Sigmoid colon (tissue), 4 donors: ENCODE data around the gene FAM227A.

Source experiments
- CTCF ChIP-seq, 4 experiments: fragments of 450-650 bp in 3 of 4; fragments of 200-600 bp in 1 of 4; IDR thresholded peaks; one replicate each; pipeline ENCODE4 v1.5.1; 2016 to 2019; ENCODE audit warnings: antibody characterized with exemption in 4 of 4, mild to moderate bottlenecking in 3 of 4, moderate library complexity in 2 of 4
- EP300 ChIP-seq, 4 donors: sonication (generic); formaldehyde crosslinking; IDR thresholded peaks; one replicate each; pipeline ENCODE4 v1.6.1; 2017; ENCODE audit warnings: antibody characterized with exemption in 4 of 4

- TF ChIP-seq CTCF (IDR thresholded peaks at IDR 0.05) = no peak
- TF ChIP-seq EP300 (IDR thresholded peaks at IDR 0.05) = no peak
Measured at GRCh38 chr22:38656256-38657044, at the start of gene FAM227A, which contains the start of gene CBY1.
